ENCODE results near the gene DTX3.

DNA sequence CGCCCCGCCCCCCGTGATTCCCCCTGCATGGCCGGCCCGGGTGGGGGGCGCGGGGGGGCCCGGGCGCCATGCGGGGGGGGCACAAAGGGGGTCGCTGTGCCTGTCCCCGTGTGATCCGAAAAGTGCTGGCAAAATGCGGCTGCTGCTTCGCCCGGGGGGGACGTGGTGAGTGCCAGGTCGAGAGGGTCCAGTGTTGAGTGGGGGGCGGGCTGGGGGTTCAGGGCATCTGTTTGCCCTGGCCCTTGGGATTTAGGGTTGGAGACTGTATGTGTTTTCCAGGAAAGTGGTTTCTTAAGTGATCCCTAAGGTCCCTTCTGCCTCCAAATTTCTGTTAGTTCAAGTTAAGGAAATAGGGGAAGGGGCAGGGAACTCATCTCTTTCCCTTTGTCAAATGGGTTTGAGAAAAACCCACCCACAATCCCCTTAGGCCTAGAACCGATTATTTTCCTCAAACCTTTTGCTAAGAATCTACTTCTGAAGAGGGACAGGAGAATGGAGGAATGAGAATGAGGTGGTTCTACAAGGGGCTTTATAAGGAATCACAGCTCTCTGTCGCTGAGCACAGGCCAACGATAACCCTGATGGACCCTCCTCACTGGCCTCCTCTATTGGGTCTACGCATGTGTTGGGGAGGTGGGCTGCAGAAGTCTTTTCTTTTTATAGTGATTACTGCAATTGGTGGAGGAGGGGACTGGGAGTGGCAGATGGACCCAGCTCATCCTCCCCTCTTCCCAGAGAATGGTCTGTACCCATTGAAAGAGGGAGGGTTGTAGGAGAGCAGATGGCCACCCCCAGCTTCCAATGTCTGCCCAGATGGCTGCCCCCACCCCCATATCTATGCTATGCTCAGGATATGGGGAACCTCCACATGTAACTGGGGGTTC, 7.4 kb downstream of the DTX3 start:
- TF ChIP-seq CTCF (IDR thresholded peaks at IDR 0.05 in 8 of 11, conservative IDR thresholded peaks at IDR 0.05 in 3 of 11) (no peak), POLR2A (IDR thresholded peaks at IDR 0.05) (no peak), POLR2AphosphoS5 (IDR thresholded peaks at IDR 0.05) (no peak)
